ENCODE data around the gene TOMM20. TPM values are rescaled to one million over a fixed set of nuclear protein-coding genes. Genes with fewer than 3 reads are reported as not detected.

TOMM20 gene
- total and polyA plus RNA-seq, 9 of the 15 experiments (the other 6 are each of a cell fraction or from before 2014, with no cell fraction given): 70.6 to 334 (median 159) TPM

- TF ChIP-seq CHD7 (IDR thresholded peaks at IDR 0.05; ENCODE audit: low read depth, low read length) (no peak), BRF1 (IDR thresholded peaks at IDR 0.05; ENCODE audit: borderline replicate concordance, extremely low read depth, insufficient read length) (no peak), GABPB2 (CRISPR knock-in tag; conservative IDR thresholded peaks at IDR 0.05) (no peak), ZNF354B (CRISPR knock-in tag; IDR thresholded peaks at IDR 0.05) (no peak), ZBTB7A (IDR thresholded peaks at IDR 0.05; ENCODE audit: borderline replicate concordance, control insufficient read depth, low read depth, low read length) (no peak), HNRNPH1 (optimal IDR thresholded peaks at IDR 0.05; ENCODE audit: low read depth, low read length) (no peak), SP1 (CRISPR knock-in tag; IDR thresholded peaks at IDR 0.05) (no peak), ZNF134 (CRISPR knock-in tag; conservative IDR thresholded peaks at IDR 0.05) (no peak), ESRRB (CRISPR knock-in tag; IDR thresholded peaks at IDR 0.05; ENCODE audit: borderline replicate concordance) (no peak), ZNF384 (IDR thresholded peaks at IDR 0.05; ENCODE audit: low read depth, low read length) (no peak), SRSF9 (IDR thresholded peaks at IDR 0.05; ENCODE audit: borderline replicate concordance, low read depth, low read length) (no peak), ZNF282 (CRISPR knock-in tag; IDR thresholded peaks at IDR 0.05) (no peak), ASH1L (IDR thresholded peaks at IDR 0.05; ENCODE audit: borderline replicate concordance, low read depth, partially characterized antibody) (peak; percentile 63), BACH1 (tag; IDR thresholded peaks at IDR 0.05) (no peak), NUFIP1 (IDR thresholded peaks at IDR 0.05; ENCODE audit: partially characterized antibody) (no peak)
Measured at GRCh38 chr1:235077571-235078479, 50.8 kb downstream of the TOMM20 start (continued).
